Stimulated activated CD4-positive, alpha-beta T cell treated with anti-CD3 and anti-CD28 coated beads, TNF-alpha, amount 100 ng/mL, for 4 hours (primary cell): ENCODE results near the gene C6orf15.
"Not testable (repeated sequence)": the region's sequence is repeated elsewhere in the genome, so short reads cannot be mapped to it uniquely, and the experiment has no call there.

Experiments
- DNase-seq, 3 experiments: peaks; one replicate each; pipeline ENCODE4 v3.0.0-alpha.2; 2020; ENCODE audit warnings: low read depth in 3 of 3

C6orf15 gene

GRCh38 chr6:31068669-31069340, 43.6 kb downstream of the C6orf15 start:
- peak; percentile 35 to 60 (median 43) for DNase-seq

- not testable (repeated sequence) for DNase-seq
Measured at GRCh38 chr6:31067891-31068668, 44.3 kb downstream of the C6orf15 start.

GRCh38 chr6:31067028-31067427, 45.3 kb downstream of the C6orf15 start:
- DNase-seq = not testable (repeated sequence)

- DNase-seq = no peak
Measured at GRCh38 chr6:31065556-31065955, 46.8 kb downstream of the C6orf15 start.

DNA sequence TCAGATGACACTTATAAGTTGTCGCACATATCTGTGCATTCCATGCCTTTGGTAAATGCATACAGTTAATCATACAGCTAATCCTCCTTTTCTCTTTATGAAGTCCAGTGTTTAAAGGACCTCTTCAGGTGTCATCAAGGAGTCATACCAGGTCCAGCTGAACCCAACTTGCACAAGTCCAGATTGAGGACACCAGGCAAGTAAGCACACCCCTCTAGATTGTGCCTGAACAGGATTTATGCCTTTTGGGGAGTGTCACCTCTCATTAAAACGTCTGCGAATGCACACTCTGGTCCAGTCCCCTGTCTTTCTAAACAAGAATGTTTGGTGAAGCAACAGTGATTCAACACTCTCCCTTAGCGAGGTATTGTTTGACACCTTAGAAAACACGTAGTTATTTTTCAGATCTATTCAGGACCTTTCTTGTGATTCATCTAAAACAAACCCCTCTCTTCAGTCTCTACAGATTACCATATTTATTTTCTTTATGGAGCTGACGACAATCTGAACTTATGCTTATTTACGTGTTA, 48.4 kb downstream of the C6orf15 start:
- DNase-seq = no peak
